HG02588 (cell line): Measurements from ENCODE around the gene CCS.
A peak's percentile ranks its signal among the peaks of the same experiment; 100 is the strongest.
"Not testable (repeated sequence)": the region's sequence is repeated elsewhere in the genome, so short reads cannot be mapped to it uniquely, and the experiment has no call there.

Experiments used
- ATAC-seq: cut with Tn5 transposase; IDR thresholded peaks from one replicate; pipeline ENCODE4 v1.9.1; 2021; ENCODE audit warnings: mild to moderate bottlenecking, moderate library complexity; ENCODE audit not compliant: unreplicated experiment

Gene CCS

DNA sequence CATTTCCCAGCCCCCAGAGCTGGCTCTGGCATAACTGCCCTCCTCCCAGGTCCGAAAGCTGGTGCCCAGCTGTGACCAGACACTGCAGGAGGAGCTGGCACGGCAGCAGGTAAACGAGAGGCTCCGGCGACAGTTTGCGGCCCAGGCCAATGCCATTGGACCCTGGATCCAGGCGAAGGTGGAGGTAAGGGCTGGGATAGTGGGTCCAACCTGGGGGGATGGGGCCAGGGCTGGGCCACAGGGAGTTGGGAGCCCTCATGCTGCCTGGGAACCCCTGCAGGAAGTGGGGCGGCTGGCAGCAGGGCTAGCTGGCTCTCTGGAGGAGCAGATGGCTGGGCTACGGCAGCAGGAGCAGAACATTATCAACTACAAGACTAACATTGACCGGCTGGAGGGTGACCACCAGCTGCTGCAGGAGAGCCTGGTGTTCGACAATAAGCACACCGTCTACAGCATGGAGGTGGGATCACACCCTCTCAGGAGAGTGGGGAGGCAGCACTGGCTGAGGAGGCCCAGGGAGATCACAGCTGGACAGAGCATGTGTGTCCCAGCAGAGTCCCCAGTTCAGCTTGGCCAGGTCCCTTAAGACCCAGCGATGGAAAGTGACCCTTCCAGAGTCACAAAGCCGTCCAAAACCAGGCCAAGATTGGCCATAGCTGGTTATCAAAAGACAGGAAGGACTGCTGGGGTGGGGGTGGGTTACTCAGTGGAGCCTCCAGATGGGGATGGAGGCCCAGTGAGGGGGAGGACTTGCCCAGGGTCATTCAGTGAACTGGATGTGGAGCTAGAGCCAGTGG is 31.6 kb upstream of the CCS start:
- no peak for ATAC-seq

DNA sequence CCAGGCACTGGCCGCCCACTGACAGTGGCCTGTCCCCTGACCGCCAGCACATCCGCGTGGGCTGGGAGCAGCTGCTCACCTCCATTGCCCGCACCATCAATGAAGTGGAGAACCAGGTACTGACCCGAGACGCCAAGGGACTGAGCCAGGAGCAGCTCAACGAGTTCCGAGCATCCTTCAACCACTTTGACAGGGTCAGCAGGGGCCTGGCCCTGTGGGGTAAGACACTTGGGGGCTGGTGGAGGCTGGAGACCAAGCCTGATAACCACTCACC is 31.1 kb upstream of the CCS start:
- ATAC-seq, result no peak

DNA sequence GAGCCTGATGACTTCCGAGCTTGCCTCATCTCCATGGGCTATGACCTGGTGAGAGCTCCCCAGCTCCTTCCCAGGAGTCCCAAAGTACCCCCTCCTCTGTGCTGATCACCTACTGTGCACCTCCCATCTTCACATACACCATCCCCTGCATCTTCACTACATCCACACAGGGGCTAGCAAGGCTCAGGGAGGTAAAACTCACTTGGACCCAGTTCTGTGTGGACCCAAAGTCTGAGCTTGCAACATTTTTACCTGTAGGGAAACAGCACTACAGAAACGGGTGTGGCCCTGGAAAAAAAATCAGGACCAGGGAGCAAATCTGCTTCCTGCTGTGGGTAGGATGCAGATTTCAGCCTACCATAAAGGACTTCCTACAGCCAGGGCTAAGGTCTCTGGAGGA is 30.7 kb upstream of the CCS start:
- ATAC-seq, result no peak

DNA sequence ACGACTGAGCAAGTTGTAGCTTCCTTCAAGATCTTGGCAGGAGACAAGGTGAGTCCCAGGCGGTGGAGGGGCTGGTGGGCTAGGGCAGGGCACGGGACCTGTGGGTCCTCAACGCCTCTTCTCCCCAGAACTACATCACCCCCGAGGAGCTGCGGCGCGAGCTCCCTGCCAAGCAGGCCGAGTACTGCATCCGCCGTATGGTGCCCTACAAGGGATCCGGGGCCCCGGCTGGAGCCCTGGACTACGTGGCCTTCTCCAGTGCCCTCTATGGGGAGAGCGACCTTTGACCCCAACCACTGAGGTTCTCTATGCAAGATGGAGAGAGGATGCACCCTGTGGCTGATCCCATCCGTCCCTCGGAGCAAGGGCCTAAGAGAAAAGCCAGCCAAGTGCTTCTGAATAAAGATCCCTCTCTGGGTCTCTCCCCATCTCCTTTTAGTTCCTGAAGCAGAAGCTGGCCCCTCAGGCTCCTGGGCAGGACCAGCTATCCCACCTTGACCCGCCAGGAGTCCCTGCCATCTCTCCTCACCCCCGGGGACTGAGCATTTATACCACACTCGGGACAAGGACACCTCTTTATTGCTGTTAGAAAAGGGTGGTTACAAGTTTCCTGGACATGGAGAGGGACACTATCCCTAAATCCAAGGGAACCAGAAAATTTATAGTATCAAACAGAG is 29.9 kb upstream of the CCS start:
- no peak for ATAC-seq

DNA sequence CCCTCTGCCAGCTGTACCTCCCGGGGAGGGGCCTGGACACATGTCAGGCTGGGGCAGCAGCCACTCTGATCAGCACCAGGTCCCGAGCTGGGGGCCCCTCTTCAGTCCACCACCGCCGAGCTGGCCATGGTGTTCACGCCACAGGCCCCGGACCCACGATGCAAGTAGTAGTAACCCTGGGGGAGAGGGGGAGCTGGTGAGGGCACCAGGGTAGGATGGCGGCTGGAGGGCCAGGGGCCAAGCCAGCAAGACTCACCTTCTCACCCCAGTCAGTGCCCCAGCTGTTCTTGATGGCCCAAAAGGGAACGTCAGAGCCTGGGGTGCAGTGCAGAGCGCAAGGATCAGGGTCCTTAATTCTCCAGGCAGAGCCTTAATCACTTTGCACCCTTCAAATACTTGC is 29.2 kb upstream of the CCS start:
- no peak for ATAC-seq

DNA sequence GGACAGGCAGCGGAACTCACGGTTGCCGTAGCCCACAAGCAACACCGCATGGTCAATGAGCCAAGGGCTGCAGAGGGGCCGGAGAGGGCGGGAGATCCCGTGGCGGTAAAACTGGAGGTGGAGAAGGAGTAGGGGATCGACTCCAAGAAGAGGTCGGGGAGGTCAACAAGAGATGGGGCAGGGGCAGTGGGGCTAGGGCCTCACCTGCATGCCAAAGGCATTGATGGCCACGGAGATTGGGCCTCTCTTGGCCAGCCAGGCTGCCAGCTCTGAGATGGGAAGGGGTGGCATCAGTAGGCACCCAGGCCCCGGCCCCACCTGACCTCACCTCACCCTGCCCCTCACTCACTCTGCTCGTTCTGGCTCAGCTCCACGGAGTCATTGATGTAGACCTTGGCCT is 28.4 kb upstream of the CCS start:
- no peak for ATAC-seq

DNA sequence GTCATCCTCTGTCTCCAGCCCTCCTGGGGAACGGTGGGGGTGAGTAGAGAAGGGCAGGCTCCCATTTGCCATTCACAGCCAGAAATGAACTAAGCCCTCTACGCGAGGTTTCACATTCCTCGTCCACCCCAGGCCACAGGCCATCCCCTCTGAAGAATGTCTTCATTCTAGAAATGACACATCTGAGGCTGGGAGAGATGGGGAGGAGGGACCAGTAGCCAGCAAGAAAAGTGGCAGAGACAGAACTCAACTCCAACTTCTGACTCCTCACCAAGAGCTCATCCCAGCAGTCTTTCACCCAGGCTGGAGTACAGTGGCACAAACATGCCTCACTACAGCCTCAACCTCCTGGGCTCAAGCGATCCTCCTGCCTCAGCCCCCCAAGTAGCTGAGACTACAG is 28.0 kb upstream of the CCS start:
- ATAC-seq, result no peak

DNA sequence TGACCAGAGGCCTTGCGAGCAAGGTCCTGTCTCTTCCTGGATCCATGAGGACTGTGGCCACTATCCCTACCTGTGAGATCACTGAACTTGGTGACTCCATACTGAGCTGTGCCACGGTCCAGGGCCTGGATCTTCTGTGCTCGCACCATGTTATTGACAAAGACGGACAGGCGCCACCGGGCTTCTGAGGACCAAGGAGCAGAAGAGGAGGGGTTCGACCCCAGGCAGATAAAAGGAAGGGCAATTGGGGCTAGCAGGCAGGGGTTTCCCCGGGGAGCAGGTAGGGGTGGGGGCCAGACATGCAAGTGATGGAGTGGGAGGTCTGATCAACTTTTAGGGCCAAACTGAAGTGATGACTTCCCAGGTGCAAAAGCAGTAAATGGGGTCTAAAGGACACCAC is 26.8 kb upstream of the CCS start:
- no peak for ATAC-seq

DNA sequence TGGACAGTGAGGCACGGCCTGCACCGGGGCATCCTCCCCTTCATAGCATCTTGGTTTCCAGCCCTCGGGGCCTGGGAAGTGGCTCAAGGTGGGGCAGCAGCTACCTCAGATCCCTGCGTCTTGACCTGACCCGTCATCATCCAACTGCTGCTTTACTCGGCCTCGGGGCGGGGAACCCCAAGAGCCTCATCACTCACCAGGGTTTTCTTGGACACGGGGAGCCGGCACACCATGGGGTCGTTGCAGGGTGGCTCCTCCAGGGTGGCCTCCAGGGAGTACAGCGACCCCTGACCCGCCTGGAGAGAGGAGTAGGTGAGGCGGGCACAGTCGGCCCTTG is 25.2 kb upstream of the CCS start:
- no peak for ATAC-seq

DNA sequence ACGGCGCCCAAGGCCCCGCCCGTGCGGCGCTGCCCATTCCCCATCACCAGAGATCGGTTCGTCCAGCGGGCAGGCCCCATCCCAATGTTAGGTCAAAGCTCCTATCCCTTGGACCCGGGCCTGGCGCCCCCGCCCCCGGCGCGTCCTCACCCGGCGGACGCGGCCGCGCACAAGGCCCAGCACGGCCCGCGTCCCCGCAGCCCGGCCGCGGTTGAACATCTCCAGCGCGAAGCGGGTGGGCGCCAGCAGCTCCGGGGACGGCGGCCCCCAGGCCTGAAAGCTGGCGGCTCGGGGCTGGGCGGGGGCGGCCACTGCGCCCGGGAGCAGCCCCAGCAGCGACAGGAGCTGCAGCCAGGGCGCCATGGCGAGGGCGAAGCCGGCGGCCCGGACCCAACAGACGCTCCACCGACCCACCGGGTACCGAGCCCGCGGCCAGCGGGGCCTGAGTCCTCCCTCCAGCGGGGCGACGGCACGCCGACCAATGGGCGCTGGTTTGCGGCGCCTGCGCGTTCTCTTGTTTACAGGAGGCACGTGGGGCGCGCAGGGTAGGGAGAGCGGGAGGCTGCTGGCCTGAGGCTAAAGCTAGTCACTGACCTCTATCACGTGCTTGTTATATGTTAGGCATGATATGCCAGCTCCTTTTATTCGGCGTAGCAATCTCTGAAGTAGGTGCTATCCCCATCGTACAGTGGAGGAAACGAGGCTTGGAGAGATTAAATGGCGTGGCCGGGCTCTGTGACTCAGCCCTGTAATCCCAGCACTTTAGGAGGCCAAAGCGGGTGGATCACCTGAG is 24.7 kb upstream of the CCS start, which contains the start of gene CTSF:
Gene CTSF, minus strand, starts transcription at position 483 of the 793 bp plus-strand sequence. Its CDS starts 120 bp downstream, at position 363.
- ATAC-seq, result peak; percentile 49

DNA sequence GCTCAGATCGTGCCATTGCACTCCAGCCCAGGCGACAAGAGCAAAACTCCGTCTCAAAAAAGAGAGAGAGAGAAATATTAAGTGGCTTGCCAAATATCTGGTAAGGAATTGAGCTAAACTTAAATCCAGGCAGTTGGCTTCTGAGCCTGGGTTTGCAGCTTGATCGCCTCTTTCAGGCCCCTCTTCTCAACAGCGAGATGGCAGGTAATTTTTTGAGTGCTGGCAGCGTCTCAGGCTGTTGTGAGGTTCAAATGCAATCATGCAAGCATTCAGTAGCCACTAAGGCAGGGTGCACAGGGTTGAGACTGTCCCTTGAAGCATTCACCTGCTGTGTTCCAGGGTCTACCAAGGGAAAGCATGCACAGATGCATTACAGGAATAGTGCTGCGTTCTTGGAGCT is 23.9 kb upstream of the CCS start:
- ATAC-seq, result no peak

DNA sequence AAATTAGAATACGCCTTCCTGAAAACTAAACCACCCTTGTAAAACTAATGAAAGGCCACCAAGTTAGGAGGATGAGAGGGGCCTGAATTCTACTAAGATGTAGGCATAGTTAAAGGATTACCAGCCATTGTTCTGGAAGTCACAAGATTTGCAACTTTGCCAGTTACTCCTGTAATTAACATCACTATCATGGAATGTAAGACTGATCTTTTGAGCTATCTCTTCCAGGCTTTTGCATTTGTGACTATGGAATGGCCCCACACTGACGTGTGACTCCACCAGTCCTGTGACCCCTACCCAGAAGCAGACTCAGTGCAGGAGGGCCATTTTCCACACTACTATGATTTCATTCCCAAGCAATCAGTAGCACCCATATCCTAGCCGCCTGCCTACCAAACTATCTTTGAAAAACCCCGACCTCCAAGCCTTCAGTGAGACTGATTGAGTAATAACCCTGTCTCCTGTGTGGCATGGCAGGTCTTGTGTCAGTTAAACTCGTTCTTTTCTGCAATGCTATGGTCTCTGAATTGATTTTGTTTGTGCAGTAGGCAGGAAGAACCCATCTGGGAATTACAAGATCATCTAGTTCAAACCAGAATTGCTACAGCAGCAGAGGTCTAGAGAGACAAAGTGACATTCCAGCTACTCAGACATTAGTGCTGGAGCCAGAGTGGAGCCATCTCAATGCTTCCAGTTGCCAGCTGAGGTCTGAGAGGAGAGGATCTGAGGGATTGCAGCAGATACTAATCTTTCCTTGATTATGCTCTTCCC is 22.7 kb upstream of the CCS start:
- no peak for ATAC-seq

DNA sequence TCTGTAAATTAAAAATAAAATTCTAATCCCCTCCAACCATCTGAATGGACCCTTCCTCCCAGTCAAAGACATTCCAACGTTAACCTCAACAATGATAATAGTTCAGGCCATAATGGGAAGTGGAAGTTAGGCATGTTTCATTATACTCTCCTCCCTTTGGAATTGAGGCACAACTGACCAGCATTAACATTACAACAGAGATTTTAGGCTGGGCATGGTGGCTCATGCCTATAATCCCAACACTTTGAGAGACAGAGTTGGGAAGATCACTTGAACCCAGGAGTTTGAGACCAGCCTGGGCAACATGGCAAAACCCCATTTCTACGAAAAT is 22.2 kb upstream of the CCS start:
- no peak for ATAC-seq

DNA sequence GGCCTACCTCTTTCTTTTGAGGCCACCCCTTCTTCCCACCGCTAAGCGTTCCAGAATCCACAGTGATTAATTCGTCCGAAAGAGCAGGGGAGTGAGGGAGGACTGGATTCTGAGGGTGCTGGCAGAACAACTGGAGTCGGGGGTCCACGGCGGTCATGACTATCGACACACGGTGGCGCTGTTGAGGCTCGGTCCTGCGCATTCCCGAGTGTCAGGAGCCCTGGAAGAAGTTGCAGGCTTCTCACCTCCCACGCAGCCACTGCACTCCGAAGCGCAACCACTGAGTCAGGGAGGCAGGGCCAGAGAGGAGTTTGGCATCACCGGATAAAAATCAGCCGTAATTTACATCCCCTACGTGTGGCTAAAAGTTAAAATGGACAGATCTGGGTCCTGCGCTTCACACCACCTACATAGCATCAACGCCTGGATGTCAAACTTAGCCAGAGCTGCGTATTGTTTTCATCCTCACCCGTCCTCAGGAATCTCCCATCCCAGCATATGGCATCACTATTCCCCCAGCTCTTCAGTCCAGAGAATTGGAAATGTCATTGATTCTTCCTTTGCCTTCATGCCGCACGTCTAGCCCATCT is 13.9 kb upstream of the CCS start:
- ATAC-seq, result no peak

DNA sequence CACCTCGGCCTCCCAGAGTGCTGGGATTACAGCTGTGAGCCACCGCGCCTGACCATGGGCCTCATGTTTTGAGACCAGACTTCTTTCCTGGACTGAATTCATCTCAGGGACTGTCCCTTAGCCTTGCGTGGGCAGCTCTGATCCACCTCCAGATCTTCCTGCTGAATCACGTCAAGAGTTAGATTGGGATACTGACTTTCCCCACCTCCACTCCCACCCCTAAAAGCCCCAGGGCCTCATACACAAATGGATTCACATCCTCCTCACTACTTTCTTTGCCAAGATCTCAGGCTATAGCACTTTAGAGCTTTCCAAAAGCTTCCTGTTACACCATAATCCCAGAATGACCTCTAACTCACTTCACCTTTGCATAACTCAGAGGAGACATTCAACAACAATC is 12.2 kb upstream of the CCS start:
- ATAC-seq, result no peak

DNA sequence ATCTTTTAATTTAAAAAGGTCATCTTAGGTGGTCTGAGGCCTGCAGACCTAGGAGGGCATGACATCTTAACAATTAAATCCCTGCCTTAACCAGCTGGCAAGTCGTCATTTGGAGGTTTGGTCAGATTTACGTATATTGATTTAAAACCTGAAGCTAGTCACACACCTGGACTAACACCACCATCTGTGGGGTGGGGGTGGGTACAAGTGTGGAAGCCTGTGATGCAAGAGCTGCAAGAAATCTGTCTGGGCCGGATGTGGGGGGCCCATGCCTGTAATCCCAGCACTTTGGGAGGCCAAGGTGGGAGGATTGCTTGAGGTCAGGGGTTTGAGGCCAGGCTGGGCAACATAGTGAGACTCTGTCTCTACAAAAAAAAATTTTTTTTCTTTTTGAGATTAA is 11.7 kb upstream of the CCS start:
- ATAC-seq, result no peak

DNA sequence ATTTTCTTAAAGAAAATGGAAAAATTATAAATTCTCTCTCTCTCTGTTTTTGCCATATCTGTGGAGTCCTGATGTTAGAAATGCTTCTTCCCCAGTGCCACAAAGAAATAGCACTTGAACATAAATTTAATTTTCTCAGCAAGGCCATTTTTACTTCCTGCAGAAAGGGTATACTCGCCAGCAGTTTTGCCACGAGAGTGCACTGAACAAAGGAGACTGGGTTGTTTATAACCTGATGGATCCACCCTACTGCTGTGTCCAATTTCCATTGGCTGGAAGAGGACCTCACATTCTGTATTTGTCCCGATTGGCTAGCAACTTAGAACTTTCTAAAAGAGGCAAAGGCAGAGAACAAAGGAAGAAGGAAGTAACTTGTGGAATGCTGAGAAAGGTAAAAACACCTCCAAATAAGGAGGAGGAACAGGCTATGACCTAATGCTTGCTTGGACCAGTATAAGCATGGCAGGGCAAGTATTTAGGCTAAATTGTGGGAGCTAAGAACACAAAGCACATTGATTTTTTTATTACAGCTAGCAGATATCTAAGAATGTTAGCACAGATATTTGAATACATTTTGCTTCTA is 10.3 kb upstream of the CCS start:
- not testable (repeated sequence) for ATAC-seq

DNA sequence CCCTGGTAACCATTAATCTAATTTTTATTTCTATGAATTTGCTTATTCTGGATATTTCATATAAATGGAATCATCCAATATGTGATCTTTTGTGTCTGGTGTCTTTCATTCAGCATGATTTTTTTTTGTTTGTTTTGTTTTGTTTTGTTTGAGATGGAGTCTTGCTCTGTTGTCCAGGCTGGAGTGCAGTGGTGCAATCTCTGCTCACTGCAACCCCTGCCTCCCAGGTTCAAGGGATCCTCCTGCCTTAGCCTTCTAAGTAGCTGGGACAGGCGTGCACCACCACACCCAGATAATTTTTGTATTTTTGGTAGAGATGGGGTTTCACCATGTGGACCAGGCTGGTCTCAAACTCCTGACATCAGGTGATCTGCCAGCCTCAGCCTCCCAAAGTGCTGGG is 7.5 kb upstream of the CCS start:
- not testable (repeated sequence) for ATAC-seq

DNA sequence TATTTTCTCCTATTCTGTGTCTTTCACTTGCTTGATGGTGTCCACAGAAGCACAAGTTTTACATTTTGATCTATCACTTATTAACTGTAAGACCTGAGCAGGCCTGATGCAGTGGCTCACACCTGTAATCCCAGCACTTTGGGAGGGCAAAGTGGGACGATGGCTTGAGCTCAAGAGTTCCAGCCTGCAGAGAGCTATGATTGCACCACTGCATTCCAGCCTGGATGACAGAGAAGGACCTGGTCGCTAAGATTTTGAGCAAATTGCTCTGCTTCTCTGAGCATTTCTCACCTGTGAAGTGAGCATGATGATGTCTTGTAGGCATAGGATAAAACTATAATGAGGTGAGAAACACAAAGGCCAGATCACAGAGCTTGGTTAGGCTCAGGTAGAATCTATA is 6.8 kb upstream of the CCS start:
- no peak for ATAC-seq

DNA sequence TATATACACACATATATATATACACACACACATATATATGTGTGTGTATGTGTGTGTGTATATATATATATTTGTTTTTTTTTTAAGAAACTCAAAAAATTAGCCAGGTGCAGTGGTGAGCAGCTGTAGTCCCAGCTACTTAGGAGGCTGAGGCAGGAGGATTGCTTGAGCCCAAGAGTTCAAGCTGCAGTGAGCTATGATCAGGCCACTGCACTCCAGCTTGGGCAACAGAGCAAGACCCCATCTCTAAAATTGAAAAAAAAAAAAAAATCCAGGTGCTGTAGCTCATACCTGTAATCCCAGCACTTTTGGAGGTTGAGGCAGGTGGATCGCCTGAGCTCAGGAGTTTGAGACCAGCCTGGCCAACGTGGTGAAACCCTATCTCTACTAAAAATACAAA is 3.7 kb upstream of the CCS start:
- ATAC-seq, result not testable (repeated sequence)
